Pancreas (tissue), 10 donors: ENCODE data around the gene DGKD. TPM values are rescaled to one million over a fixed set of nuclear protein-coding genes. Genes with fewer than 3 reads are reported as not detected.

Source experiments
- ATAC-seq, 4 donors: fragments of 200-7000 bp; cut with Tn5 transposase; one replicate each; pipeline versions ENCODE4 v1.8.0 to v1.9.1; 2020; ENCODE audit warnings: mild to moderate bottlenecking in 4 of 4, moderate library complexity in 4 of 4
- DNase-seq, 6 donors: peaks; one replicate each; pipeline ENCODE4 v3.0.0-alpha.2; 2020
- FAIRE-seq: peaks from 2 replicates; lab custom pipeline; 2012; peaks lifted over from hg19 to GRCh38; lab: Jason Lieb, UNC
- H3K27ac ChIP-seq, 4 donors: fragments of 200-600 bp; sonication (generic); 1 replicate in 3 of 4; 2 replicates in 1 of 4; pipeline versions ENCODE4 v1.5.0 to v1.8.0; 2020
- H3K27me3 ChIP-seq, 4 donors: fragments of 200-600 bp; one replicate each; pipeline ENCODE4 v1.8.0; 2021
- H3K36me3 ChIP-seq, 3 donors: fragments of 200-600 bp; sonication (generic) in 1 of 3; one replicate each; pipeline versions ENCODE4 v1.5.0 to v1.8.0; 2020 to 2021
- H3K4me1 ChIP-seq, 3 donors: fragments of 200-600 bp; one replicate each; pipeline ENCODE4 v1.8.0; 2021
- H3K4me3 ChIP-seq, 4 donors: fragments of 200-600 bp; sonication (generic) in 2 of 4; one replicate each; pipeline versions ENCODE4 v1.5.0 to v1.8.0; 2020 to 2021
- H3K9me3 ChIP-seq, 4 donors: fragments of 200-600 bp; one replicate each; pipeline ENCODE4 v1.8.0; 2021
- CTCF ChIP-seq, 4 donors: fragments of 200-600 bp; sonication (generic) in 3 of 4; IDR thresholded peaks; one replicate each; pipeline versions ENCODE4 v1.5.0 to v1.8.0; 2021; ENCODE audit warnings: antibody characterized with exemption in 4 of 4
- WGBS, 2 donors: extraction: QIAGEN DNeasy Blood & Tissue Kit; methylation state at CpG; one replicate each; pipeline ENCODE4 v1.1.7; 2013; 5-methylcytosine and 5-hydroxymethylcytosine counted together
- intact Hi-C, 3 donors: fragments of 100-400 bp; cut with DNase I; formaldehyde crosslinking; loops; one replicate each; pipeline versions ENCODE4 v1.11.1 to v1.14.2; 2022
- polyA plus RNA-seq, 2 donors: library from polyadenylated mRNA; stranded (reverse); fragments of 200-250 nt; gene quantifications; one replicate each; pipeline ENCODE4 v1.2.3, GENCODE V29; 2013
- total RNA-seq, 6 donors: library from RNA; stranded (reverse); fragmentation: NEBNext Ultra II Directional in 4 of 6; extraction: Animal tissue kit (Norgen Biotek cat#: 25700) in 4 of 6; gene quantifications; one replicate each; pipeline versions ENCODE4 v1.2.1 to v1.2.4, GENCODE V29; 2021 to 2023
- donor health status: healthy with polysubstance abuse.
- donor health status: DM: no; HTN: no; CAD: no; lungs with moderate emphysema.
- donor health status: DM: no; HTN: no; CAD: no.
- donor health status: control.
- donor health status: control.
- donor health status: Bipolar disorder and iron deficiency.
- donor health status: DM: yes; HTN: yes; CAD: no.
- donor health status: DM: no; HTN: no; CAD: no.
- donor health status: DM: no; HTN: no; CAD: no.
- donor health status: DM: yes; HTN: yes; CAD: no.

Gene DGKD
- total and polyA plus RNA-seq, 8 donors = 6.7 to 16.3 (median 8.9) TPM

- intact Hi-C loops = no loop called here
- Histone ChIP-seq H3K36me3 (peaks cover 0 to 21% (median 3%) of the 10 kb centered on the region in 3 donors), H3K27ac (no peak overlapping the region), H3K4me1 (no peaks in the 10 kb centered on the region), H3K27me3 (no peaks in the 10 kb centered on the region), H3K9me3 (no peaks in the 10 kb centered on the region), H3K4me3 (no peak overlapping the region)
- no peak for ATAC-seq
- TF ChIP-seq CTCF (IDR thresholded peaks at IDR 0.05) = no peak
- WGBS, 2 donors = 94 to 95% methylated on average over 22 of the region's 22 CpGs
- no peak for FAIRE-seq
- peak in 1 of 6 donors; percentile 46 for DNase-seq
These were observed 96.7 kb downstream of the DGKD start for GRCh38 chr2:233450864-233451575.

- Histone ChIP-seq H3K9me3 (no peaks in the 10 kb centered on the region), H3K4me3 (no peak overlapping the region), H3K27me3 (no peaks in the 10 kb centered on the region), H3K36me3 (peaks cover 0 to 30% (median 3%) of the 10 kb centered on the region in 3 donors), H3K27ac (no peak overlapping the region), H3K4me1 (no peaks in the 10 kb centered on the region)
- intact Hi-C loops = no loop called here
- DNase-seq (no peak), FAIRE-seq (no peak), ATAC-seq (no peak)
- 78 to 84% methylated on average over 9 of the region's 9 CpGs for WGBS, 2 donors
- TF ChIP-seq CTCF (IDR thresholded peaks at IDR 0.05) = no peak
These were observed 97.7 kb downstream of the DGKD start for GRCh38 chr2:233451950-233452349.

GRCh38 chr2:233453111-233453915 is 99.0 kb downstream of the DGKD start:
- intact Hi-C loops = no loop called here
- Histone ChIP-seq H3K36me3 (peaks cover 0 to 31% (median 3%) of the 10 kb centered on the region in 3 donors), H3K27me3 (no peaks in the 10 kb centered on the region), H3K9me3 (no peaks in the 10 kb centered on the region), H3K4me1 (no peaks in the 10 kb centered on the region), H3K27ac (no peak overlapping the region), H3K4me3 (no peak overlapping the region)
- FAIRE-seq (no peak), ATAC-seq (no peak), DNase-seq (peak in 1 of 6 donors; percentile 16)
- 89 to 90% methylated on average over 10 of the region's 10 CpGs for WGBS, 2 donors
- TF ChIP-seq CTCF (IDR thresholded peaks at IDR 0.05) = no peak

- no peaks in the 10 kb centered on the region for H3K9me3 ChIP-seq
- no peaks in the 10 kb centered on the region for H3K27me3 ChIP-seq
- H3K4me1 ChIP-seq = no peaks in the 10 kb centered on the region
- no peak overlapping the region for H3K27ac ChIP-seq
- H3K4me3 ChIP-seq = no peak overlapping the region
- no peak for TF ChIP-seq CTCF (IDR thresholded peaks at IDR 0.05)
- FAIRE-seq = no peak
- 91% methylated on average over 8 of the region's 8 CpGs for WGBS, 2 donors
- intact Hi-C loops = no loop called here
- ATAC-seq = no peak
- DNase-seq = no peak
- H3K36me3 ChIP-seq = peaks cover 0 to 31% (median 3%) of the 10 kb centered on the region in 3 donors
These were observed 99.6 kb downstream of the DGKD start for GRCh38 chr2:233453916-233454315.
